Measurements from ENCODE around the gene THRB.

Gene THRB

DNA sequence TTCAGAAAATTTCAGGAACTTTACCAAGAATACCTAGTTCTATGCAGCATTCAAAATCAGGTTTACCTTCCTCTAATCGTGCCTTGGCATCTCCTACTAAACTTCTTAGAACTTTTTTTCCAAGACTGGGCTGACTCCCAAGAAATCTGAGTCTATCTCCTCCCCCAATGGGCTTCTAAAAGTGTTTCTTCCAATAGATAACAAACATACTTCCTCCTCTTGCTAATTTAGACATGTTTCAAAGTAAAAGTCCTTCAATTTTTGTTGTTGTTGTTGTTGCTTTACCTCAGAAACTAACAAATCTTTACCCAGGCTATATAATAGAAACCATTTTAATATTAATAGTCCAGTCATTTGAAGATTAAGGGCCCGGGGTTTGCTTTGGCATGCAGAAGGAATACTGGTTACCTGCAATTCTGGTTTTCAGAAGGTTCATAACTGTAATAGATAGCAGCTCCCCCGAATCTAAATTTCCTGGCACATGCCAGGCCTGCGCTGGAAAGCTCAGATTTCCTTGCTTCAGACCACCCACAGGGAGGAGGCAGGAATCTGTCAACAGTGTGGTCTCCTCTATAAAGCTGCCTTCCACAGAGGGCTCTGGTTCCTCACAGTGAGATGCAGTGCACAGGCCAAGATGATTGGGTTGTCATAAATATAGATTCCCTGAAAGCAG lies 188.7 kb downstream of the THRB start:
- DNase-seq (ENCODE audit: low read depth): no peak

DNA sequence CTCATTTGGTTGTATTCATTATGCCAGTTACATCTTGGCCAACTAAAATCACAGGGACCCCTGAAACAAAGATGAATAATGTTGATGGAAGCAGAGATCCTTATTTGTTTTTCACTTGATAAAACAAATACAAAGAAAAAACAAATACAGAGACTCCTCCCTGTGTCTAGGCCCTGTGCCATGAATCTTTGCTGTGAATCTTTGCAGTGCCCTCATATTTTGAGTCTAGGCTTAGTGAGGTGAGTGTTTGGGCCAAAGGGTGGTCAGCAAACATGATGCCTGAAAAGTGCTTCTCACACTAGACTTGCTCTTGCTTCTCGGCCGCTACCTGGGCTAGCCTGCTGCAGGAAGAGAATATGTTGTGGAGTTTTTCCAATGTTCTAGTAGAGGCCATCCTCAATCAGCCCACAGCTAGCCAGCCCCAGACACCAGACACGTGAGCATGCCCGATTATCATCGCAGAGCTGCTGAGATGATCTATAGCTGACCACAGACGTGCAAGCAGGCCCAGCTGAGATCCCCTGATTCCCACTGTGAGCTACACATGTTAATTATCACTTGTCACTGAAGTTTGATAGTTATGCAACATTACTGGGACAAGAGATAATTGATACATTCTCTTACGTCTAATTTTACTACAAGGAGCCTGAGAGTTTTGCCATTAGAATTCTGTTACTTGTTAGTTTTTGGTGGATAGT lies 191.4 kb downstream of the THRB start:
- DNase-seq (ENCODE audit: low read depth): no peak

DNA sequence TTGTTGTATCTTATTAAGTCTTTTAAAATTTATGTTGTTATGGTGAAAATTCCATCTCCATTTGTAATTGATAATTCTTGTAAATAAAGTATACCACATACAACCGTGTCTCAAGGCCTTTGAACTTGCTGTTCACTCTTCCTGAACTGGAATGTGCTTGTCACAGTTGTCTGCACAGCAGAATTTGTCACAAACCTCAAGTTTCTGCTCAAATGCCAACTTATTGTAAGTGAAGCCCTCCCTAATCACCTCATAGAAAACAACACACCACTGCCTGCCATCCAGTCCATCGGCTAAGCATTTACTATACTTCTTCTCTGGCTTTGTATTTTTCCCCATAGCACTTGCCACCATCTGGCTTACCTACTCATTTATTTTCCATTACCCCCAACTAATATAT lies 192.3 kb downstream of the THRB start:
- no peak for DNase-seq (ENCODE audit: low read depth)

DNA sequence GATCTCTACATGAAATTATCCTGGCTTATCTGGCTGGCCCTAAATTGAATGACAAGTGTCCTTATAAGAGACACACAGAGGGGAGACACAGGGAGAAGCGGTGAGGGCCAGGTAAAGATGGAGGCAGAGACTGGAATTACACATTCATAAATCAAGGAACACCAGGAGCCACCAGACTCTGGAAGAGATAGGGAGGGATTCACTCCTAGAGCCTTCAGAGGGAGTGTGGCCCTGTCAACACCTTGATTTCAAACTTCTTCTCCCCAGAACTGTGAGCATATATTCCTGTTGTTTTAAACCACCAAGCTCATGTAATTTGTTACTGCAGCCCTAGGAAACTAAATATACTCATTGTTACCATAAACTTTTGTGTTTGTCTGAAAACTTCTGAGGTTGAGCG lies 193.7 kb downstream of the THRB start:
- DNase-seq (ENCODE audit: low read depth): no peak

DNA sequence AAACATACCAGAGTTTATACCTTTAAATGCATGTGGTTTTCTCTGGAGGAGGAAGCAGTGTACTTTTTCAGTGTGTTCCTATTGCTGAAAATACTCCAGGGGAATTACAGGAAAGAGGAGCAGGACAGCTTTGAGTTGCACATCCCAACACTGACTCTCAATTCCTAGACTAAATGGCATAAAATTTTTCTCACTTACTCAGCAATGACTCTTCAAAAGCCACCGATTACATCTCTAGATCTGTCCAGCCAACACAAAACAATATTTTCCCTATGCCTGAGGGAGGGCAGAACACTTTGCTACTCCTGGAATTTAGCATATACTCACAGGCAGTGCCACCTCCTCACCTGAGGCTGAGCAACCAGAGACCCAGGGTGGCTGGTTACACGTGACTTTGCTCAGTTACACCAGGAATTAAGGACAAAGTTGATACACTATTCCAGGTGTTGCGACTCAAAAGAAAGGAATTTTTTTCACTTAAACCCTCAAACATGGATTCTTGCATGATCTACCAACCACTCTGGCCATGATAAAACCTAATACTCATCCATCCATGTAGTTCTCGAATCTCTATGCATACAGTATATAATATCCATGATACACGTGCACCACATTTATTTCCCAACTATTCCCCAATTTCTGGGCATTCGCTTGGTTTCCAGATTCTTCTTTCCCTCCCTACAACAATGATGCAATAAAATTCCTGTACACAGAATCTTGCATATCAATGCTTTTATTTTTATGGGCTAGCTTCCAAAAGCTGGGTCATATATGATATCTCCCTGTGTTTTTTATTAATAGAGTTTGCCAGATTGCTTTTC lies 194.6 kb downstream of the THRB start:
- DNase-seq (ENCODE audit: low read depth): no peak

DNA sequence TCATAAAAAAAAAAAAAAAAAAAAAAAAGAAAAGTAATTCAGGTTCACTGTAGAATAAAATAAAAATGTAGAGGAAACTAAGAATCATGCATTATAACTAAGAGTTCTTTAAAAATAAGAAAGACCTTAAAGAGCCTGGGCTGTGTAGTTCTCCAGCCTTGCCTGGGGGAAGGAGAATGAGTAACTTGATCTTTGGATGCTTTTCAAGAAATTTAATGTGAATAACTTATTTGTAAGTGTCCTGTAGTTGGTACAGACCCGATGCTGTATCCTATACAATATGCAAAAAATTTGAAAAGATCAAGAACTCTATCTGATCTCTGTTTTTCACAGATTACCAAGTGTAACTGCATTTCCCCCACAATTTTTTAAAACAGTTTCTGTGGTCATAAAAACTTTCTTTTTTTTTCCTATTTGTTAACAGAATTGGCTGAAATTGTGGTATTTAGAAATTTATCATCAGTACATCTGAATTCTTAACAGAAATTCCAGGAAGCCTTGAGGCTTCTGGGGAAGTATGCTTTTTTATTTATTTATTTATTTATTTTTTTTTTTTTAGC lies 195.3 kb downstream of the THRB start:
- DNase-seq (ENCODE audit: low read depth): no peak

DNA sequence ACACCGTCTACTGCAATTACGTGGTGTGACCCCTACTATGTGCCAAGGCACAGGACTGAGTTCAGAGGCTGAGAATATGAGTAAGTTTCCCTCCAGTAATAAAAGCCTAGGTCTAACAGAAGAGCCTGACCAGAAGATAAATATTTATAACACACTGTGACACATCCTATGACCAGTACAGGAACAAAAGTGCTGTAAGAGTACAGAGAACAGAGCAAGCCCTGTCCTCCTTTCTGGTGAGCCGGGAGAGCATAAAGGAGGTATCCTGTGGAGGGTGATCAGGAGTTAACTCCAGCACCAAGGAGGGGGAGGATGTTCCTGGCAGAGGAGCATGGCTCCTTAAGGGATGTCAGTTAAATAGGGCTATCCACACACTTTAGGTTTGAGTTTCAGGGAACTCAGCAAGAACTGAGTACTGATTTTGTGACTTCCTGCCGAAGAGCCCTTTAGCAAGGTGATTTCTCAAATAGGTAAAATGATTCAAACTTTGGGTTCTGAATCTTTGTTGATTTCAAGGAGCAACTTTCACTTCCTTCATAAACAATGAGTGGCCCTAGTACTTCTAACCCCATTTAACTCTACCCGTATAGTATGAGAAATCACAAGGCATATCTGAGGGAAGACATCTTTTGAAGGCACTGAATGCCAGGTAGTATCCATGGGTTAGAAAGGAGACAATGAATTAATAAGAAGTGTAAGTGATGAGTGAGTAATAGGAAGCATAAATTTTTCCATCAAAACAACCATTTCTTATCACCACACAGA lies 198.0 kb downstream of the THRB start:
- no peak for DNase-seq (ENCODE audit: low read depth)

DNA sequence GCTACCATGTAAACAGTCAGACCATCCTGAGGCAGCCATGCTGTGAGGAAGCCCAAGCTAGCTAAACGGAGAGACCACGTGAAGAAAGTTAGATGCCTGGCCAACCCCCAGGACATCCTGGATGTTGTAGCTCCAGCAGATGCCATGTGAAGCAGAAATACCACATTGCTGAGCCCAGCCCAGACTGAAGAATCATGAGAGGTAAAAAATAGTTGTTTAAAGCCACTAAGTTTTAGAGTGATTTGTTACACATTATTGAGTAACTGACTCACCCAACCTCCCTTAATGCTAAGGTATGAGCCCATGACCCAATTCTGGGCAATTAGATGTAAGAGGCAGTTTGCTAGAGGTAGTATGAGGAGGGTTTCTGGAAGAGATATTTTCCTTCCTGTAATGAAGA lies 200.5 kb downstream of the THRB start:
- no peak for DNase-seq (ENCODE audit: low read depth)

DNA sequence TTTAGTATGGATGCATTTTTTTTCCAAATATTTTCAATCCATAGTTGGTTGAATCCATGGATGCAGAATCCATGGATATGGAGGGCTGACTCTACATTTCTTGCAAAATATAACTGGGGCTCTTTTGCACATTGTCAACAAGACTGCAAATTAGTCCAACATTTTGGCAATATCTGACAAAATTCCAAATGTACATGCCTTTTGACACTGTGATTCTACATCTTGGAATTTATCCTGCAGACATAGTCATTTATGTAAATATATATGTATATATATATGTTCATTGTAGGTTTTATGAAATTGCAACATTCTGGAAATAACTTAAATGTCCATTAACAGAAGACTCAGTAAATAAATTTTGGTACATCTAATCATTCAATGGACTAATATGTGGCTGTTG lies 203.0 kb downstream of the THRB start:
- DNase-seq (ENCODE audit: low read depth): no peak

DNA sequence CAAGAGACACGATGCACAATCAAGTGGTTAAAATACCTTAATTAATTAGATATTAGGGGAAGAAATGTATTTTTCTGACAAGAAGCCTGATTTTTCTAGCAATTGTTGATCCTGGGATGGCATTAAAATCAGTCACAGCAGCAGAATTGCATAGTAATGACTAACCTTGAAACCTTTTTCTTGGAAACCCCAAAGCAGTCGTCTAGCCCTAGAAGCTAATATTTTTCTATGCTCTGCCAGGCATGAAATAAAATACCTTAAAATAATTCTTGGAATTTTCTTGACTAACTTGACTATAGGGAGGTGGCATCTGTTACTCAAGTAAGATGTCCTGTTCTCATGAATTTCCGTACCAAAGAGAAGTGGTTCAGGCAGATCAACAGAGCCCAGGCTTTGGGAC lies 204.1 kb downstream of the THRB start:
- DNase-seq (ENCODE audit: low read depth): no peak

DNA sequence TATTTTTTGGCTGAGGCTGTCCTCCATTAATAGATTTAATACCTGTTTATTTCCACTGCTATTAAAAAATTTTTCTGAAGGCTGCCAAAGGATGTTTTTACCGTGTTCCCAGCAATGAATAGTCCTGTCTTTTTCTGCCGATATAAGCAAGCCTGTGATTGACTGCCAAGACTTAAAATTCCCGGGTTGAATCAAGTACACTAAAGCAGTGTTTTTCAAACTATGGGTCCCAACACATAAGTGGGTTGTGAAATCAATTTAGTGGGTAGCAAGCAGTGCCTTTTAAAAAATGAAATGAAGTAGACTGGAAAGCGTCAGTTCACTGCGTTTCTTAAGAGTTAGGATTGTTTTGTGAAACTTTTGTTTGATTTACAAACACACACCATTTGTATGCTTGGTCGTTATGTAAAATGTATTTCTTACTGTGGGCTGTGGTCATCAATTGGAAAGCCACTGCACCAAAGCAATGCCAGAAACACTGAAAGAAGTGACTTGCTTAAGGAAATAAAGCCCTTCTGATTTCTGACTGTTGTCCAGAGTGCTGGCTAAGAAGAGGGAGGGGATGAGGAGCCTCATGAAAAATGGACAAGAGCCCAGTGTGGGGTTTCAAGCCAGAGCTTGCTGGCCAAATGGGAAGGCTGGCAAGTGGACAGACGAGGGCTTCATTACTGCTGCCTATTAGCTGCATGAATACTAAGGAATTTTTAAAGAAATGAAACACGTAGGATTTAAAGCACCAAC lies 206.0 kb downstream of the THRB start:
- DNase-seq (ENCODE audit: low read depth): no peak

DNA sequence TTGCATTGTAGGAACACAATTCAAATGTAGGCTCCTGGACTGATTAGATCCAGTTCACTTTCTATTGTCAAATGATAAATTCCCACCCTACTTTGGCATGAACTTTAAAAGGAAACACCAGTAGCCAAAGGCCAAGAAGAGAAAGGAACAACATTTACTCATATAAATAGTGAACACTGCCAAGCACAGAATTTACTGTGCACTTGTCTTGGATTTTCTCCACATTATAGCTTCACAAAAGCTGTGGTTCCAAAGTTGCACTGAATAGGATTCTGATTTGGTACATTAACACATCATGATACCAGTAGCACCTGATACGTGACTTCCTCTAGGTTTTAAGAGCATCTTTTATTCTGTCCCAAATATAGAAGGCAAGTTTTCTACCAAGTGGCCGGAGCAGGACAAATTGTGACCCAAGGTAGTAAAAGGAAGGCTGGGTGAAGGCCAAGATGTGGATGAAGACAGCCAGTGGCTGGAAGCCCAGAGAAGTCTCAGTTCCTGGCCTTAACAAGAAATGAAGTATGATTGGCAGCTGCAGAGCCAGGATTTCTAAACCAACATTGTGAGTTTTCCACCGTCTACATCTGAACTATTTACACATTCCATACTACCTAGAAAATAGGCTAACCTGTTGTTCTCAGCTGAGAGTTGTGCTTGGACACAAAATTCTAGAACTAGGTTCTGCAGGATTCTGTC lies 206.7 kb downstream of the THRB start:
- no peak for DNase-seq (ENCODE audit: low read depth)

DNA sequence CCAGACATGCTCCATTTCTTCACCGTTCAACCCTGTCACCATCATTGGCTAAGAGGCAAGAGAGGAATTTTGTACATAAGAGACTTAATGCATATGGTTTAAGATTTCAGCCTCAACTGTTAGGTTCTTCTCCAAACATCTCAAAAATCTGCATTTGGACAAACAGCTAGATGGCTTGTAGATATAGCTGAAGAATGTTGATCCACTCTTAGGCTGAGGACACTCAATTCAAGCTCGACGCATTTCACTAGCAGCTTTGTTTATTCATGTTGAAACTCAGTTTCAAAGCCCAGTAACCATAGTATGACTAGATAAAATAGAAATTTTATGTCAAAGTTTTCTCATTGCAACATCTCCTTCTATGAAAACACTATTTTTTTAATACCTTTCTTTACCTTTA lies 208.2 kb downstream of the THRB start:
- no peak for DNase-seq (ENCODE audit: low read depth)

DNA sequence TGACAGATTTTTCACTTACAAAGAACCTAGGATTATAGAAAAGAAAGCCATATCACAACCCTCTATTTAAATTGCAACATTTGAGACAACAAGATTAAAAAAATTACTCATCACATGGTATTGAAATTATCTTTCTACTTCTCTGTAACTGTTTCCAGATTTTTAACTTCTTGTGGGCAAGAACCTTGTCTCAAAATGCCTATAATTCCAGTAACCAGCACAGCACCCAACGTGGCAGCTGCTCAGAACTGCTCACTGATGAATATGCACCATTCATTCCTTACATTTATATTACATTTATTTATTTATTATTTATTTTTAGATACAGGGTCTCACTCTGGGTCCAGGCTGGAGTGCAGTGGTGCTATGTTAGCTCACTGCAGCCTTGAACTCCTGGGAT lies 216.1 kb downstream of the THRB start:
- no peak for DNase-seq (ENCODE audit: low read depth)

DNA sequence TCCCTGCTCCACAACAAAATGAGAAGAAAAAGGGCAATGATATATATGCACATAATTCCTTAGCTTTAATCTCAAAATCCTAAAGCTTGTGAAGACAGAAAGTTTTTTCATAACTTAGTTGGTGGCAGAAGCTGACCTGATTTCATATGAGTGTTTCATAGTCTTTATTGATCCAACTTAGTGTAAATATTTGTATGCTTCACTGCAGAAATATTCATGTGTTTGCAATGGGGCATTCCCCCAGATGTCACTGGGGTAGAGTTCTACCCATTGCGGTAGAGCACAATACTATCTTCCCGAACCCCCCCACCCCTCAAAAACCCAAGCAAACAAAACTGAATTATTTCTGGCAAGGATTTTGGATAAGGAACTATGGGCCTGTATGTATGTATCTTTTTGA lies 221.2 kb downstream of the THRB start:
- DNase-seq (ENCODE audit: low read depth): no peak

DNA sequence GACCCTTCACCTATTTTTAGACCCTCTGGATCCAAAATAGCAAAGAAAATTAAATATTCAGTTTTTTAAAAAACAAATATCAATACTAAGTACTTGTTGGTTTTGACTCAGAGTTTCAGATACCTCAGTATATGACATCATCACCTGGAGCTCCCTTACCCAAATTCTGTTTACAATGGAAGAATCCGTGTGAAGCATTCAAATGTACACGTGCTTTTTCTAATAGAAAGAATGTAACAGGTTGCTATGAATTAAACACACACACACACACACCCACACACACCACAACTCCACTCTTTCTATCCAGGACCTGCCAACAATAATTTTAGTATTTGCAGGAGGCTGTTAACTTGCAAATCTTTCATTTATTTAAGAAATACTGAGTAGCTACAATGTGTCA lies 221.8 kb downstream of the THRB start:
- no peak for DNase-seq (ENCODE audit: low read depth)

DNA sequence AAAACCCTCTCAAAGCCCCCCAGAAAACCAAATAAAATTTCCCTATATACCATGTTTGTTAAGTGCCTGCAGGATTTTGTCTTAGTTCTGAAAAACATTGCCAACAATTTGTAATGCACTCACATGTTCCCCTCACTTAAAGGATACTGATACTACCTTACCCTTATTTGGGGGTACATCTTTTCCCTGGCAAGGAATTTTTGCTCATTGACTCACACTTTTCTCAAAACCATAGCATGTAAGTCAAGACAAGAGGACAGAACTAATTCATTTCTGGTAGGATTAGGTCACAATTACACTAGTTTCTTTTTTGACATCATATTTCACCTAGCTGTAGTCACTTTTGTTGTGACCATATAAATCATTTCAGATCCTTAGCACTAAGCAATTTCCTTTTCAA lies 222.2 kb downstream of the THRB start:
- no peak for DNase-seq (ENCODE audit: low read depth)

DNA sequence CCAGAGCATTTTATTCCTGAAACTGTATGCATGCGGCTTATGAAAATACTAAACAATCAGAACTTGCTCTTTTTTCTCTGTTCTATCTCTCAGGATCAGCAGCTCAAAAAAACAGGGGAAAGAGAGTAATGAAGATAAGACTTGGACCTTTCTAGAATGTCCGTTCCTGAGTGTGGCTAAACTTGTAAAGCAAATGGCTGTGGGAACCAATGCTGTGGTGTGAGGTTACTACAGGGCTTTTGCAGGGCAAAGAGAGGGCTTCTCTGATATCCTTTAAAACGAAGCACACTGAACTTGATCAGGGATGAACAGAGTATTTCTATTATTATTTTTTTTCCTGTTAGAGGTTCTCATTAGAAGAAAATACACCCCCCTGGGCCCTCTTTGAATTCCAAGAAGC lies 223.4 kb downstream of the THRB start:
- DNase-seq (ENCODE audit: low read depth): no peak

DNA sequence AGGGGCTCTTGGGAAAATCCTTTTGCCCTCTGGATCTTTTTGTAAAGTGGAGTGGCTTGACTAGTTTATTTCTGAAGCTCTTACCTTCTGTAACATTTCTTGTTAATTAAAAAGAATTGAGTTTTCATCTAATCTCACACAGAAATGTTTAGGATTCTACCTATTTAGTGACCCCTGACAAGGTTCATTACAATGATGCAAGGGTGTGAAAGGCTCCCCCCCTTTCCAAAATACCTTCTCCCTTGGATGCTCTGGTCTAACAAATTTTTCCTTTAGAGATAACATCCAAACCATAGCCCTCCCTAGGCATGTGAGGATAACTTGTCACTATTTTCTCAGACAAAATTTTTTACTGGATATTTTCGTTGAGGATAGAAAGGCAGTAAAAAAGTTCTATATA lies 223.9 kb downstream of the THRB start:
- no peak for DNase-seq (ENCODE audit: low read depth)

DNA sequence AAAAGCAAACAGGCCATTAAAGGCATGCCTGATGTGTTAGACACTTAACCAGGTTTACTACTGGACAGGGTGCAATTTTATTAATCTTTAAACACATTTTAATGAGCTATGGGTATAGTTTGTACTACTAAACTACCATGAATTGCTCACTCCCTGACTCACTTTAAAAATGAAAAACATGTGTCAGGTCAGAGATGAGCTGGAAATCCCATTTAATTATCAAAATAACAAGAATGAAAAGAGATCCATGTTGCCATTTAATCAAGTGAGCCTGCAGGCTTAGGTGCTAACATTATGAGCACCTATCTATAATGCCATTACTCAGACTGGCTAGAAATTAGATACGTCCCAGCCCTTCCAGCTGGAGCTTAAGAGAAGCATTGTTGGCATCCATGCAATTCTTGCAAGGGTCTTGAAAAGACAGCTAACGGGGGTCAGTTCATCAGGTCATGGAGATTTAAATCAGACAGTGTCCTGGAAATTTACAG lies 224.4 kb downstream of the THRB start:
- DNase-seq (ENCODE audit: low read depth): no peak

DNA sequence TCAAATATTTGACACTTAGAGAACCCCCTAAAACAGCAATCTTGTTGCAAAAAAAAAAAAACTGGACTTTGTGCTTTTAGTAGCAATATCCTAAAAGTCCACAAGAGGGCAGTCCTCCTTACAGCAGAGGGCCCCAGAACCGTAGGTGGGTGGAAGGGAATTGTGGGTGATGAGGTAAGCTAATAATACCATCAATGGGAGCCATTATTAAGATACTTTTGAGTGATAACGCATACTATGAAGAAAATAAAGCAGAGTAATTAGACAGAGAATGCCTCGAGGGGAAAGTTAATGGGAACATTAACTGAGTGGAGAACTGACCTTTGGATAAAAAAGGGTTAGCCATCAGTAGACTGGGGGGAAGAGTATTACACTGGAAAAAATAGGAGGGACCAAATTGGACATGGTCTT lies 229.9 kb downstream of the THRB start:
- DNase-seq (ENCODE audit: low read depth): no peak

All from GM04504 (cell line).